ENCODE data around the gene PCDH10.
"Not testable (repeated sequence)": the region's sequence is repeated elsewhere in the genome, so short reads cannot be mapped to it uniquely, and the experiment has no call there.

The PCDH10 gene

GRCh38 chr4:133151341-133151690, 2.2 kb downstream of the PCDH10 start:
- DNase-seq: no peak

- no peak for DNase-seq
Observed at GRCh38 chr4:133151691-133152329, 2.7 kb downstream of the PCDH10 start.

GRCh38 chr4:133152330-133152821, 3.3 kb downstream of the PCDH10 start:
- DNase-seq: no peak

GRCh38 chr4:133152831-133153481, 3.9 kb downstream of the PCDH10 start:
- DNase-seq: no peak

- DNase-seq: no peak
Observed at GRCh38 chr4:133154725-133155124, 5.6 kb downstream of the PCDH10 start.

DNA sequence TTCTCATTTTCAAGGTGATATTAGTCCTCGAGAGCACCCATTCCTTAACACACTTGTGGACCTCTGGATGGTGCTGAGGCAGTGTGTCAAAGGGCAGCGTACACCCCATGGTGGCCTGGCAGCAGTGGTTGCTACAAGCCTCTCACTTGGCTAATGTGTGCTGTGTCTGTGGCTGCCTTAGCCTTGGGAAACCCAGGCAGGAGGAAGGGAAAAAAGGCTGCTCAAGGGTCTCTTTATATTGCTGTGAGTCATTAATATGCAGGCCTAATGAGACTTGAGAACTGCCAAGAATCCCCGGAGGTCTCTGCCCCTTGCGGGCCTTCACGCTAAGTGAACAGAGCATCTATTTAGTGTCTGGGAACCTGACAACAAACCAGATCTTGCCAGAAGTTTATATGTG, 7.0 kb downstream of the PCDH10 start:
- no peak for DNase-seq

DNA sequence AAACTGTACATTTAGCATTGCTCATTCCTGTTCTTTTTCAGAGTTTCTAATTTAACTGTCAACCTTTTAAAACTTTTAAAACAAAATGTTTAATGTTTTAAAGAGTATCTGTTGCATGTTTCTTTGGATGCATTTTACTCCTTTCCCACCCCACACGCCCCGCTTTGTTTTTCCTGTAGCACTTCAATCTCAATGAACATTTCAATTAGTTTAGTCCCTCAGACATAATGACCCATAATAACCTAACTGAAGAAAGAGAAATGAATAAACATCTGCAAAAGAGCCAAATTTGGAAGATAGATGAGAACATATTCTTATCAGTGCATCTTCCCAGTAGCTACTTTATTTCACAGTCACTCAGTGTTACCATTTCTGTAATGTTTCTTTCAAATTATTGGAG, 7.5 kb downstream of the PCDH10 start:
- DNase-seq: no peak

- DNase-seq: no peak
Observed at GRCh38 chr4:133157460-133158160, 8.5 kb downstream of the PCDH10 start.

- no peak for DNase-seq
Observed at GRCh38 chr4:133160853-133161252, 11.8 kb downstream of the PCDH10 start.

GRCh38 chr4:133161570-133162295, 12.6 kb downstream of the PCDH10 start:
- no peak for DNase-seq

DNA sequence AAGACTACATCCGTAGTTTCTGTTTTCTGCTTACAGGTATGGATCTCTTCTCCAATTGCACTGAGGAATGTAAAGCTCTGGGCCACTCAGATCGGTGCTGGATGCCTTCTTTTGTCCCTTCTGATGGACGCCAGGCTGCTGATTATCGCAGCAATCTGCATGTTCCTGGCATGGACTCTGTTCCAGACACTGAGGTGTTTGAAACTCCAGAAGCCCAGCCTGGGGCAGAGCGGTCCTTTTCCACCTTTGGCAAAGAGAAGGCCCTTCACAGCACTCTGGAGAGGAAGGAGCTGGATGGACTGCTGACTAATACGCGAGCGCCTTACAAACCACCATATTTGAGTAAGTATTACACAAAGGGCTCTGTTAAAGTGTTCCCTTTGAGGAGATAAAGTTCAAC, 13.8 kb downstream of the PCDH10 start:
- DNase-seq: no peak

- DNase-seq: no peak
Observed at GRCh38 chr4:133178956-133179355, 29.9 kb downstream of the PCDH10 start.

DNA sequence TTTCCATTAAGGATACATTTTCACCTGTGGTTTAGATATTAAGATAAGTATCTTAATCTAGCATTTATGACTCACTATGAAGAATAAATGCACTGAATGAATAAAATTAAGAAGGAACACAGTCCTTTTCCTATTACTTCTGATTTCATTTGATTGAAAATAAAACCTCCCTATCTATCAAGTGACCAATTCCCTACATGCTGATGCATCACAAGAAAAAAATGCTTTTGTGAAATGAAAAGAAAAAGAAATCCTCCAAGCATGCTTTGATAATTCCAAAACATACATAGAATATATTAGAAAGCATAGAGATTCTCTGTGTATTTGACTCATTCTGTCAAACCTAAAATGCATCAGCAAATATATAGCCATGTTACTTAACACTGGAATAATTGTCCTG, 37.1 kb downstream of the PCDH10 start:
- DNase-seq: no peak

- no peak for DNase-seq
Observed at GRCh38 chr4:133186845-133187244, 37.8 kb downstream of the PCDH10 start.

DNA sequence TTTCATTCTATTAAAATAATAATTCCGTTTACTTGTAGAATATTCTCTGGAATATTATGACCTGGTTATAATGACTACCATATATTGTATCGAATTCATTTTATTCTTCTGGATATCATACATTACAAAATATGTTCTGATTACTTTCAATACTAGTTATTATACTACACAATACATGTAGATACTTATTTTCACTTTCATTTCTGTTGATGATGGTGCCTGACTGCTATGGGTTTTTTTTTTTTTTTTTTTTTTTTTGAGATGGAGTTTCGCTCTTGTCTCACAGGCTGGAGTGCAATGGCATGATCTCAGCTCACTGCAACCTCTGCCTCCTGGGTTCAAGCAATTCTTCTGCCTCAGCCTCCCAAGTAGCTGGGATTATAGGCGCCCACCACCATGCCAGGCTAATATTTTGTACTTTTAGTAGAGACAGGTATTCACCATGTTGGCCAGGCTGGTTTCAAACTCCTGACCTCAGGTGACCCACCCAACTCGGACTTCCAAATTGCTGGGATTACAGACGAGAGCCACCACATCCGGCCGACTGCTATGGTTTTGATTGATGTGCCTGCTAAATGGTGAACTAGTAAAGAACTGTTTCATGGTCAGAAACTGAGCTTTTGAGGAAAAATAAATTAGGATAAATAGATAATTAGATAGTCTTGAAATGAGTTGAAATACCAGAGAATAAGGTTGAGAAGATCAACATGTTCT, 39.5 kb downstream of the PCDH10 start:
- no peak for DNase-seq

DNA sequence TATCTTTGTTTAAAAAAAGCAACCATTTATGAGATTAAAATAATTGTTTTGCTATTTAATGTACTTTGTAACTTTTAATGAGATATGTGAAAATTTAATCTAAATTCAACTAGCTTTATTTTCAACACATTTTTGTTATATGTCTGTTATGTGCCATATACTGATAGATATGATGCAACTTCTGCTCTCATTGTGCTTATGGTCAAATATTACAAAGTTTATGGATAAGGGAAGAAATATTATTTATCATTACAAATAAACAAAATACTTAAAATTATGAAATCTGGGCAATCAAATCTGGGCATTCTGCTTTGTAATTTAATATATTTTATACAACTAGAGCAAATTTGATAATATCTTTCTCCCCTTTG, 40.0 kb downstream of the PCDH10 start:
- no peak for DNase-seq

GRCh38 chr4:133190098-133190497, 41.0 kb downstream of the PCDH10 start:
- DNase-seq: no peak

GRCh38 chr4:133208694-133209285, 59.7 kb downstream of the PCDH10 start:
- DNase-seq: no peak

GRCh38 chr4:133233922-133234321, 84.8 kb downstream of the PCDH10 start:
- DNase-seq: no peak

GRCh38 chr4:133240451-133240850, 91.4 kb downstream of the PCDH10 start:
- not testable (repeated sequence) for DNase-seq

Measured in NCI-H1436 (cell line).